HG03571 (cell line): ENCODE data around the gene COPS7A.

Experiments
- ATAC-seq: cut with Tn5 transposase; IDR thresholded peaks from one replicate; pipeline ENCODE4 v1.9.1; 2021; ENCODE audit not compliant: unreplicated experiment

COPS7A gene

GRCh38 chr12:6768990-6769389 lies 45.1 kb downstream of the COPS7A start:
- no peak for ATAC-seq

GRCh38 chr12:6769666-6770065 lies 45.8 kb downstream of the COPS7A start:
- no peak for ATAC-seq

GRCh38 chr12:6770094-6770493 lies 46.2 kb downstream of the COPS7A start:
- no peak for ATAC-seq

- no peak for ATAC-seq
These were observed 46.8 kb downstream of the COPS7A start for GRCh38 chr12:6770600-6770999.

- ATAC-seq, result no peak
These were observed 47.2 kb downstream of the COPS7A start for GRCh38 chr12:6771091-6771495.

GRCh38 chr12:6771509-6772330 lies 47.9 kb downstream of the COPS7A start:
- no peak for ATAC-seq

- ATAC-seq, result no peak
These were observed 48.5 kb downstream of the COPS7A start, which contains the start of gene LAG3 for GRCh38 chr12:6772331-6772695. TSS of gene LAG3 (plus strand) at chr12:6772520. CDS start at chr12:6772853, 333 bp downstream.

GRCh38 chr12:6772726-6773589 lies 49.1 kb downstream of the COPS7A start:
- no peak for ATAC-seq

GRCh38 chr12:6773590-6774351 lies 49.9 kb downstream of the COPS7A start:
- no peak for ATAC-seq

GRCh38 chr12:6774499-6775062 lies 50.7 kb downstream of the COPS7A start:
- ATAC-seq, result no peak

GRCh38 chr12:6775185-6776174 lies 51.6 kb downstream of the COPS7A start:
- ATAC-seq, result no peak

GRCh38 chr12:6777386-6777785 lies 53.5 kb downstream of the COPS7A start:
- no peak for ATAC-seq

GRCh38 chr12:6778217-6778573 lies 54.3 kb downstream of the COPS7A start:
- no peak for ATAC-seq

GRCh38 chr12:6778574-6779550 lies 55.0 kb downstream of the COPS7A start:
- no peak for ATAC-seq

- no peak for ATAC-seq
These were observed 56.0 kb downstream of the COPS7A start for GRCh38 chr12:6779708-6780432.

GRCh38 chr12:6780573-6780972 lies 56.7 kb downstream of the COPS7A start:
- ATAC-seq, result no peak
